ENCODE measurements around the gene CREBBP. TPM values are rescaled to one million over a fixed set of nuclear protein-coding genes. Genes with fewer than 3 reads are reported as not detected.

The CREBBP gene
- total RNA-seq, 4 donors from 2014 or later, result 58.5 to 146 (median 65.6) TPM

- TF ChIP-seq CTCF (IDR thresholded peaks at IDR 0.05), result no peak
- TF ChIP-seq POLR2A (IDR thresholded peaks at IDR 0.05), result no peak
- intact Hi-C loops (cut with DNase I; ENCODE audit: low total_unique reads), result no loop called here
- no peak for DNase-seq
- H3K36me3 ChIP-seq, result no peaks in the 10 kb centered on the region
- H3K9me3 ChIP-seq, result no peaks in the 10 kb centered on the region
- no peaks in the 10 kb centered on the region for H3K27me3 ChIP-seq
- no peak overlapping the region for H3K4me3 ChIP-seq
- H3K27ac ChIP-seq, result no peak overlapping the region
- H3K4me1 ChIP-seq, result no peaks in the 10 kb centered on the region
Measured at GRCh38 chr16:3744018-3744417, 136.5 kb downstream of the CREBBP start.

- H3K4me3 ChIP-seq, result no peak overlapping the region
- no peaks in the 10 kb centered on the region for H3K4me1 ChIP-seq
- no peak for DNase-seq
- no peaks in the 10 kb centered on the region for H3K9me3 ChIP-seq
- H3K27me3 ChIP-seq, result no peaks in the 10 kb centered on the region
- no peaks in the 10 kb centered on the region for H3K36me3 ChIP-seq
- intact Hi-C loops (cut with DNase I; ENCODE audit: low total_unique reads), result no loop called here
- TF ChIP-seq POLR2A (IDR thresholded peaks at IDR 0.05) (no peak), CTCF (IDR thresholded peaks at IDR 0.05) (no peak)
- H3K27ac ChIP-seq, result no peak overlapping the region
Measured at GRCh38 chr16:3740934-3741333, 139.6 kb downstream of the CREBBP start.

GRCh38 chr16:3740186-3740585 lies 140.3 kb downstream of the CREBBP start:
- Histone ChIP-seq H3K27me3 (no peaks in the 10 kb centered on the region), H3K36me3 (no peaks in the 10 kb centered on the region), H3K4me1 (no peaks in the 10 kb centered on the region), H3K9me3 (no peaks in the 10 kb centered on the region), H3K27ac (no peak overlapping the region), H3K4me3 (no peak overlapping the region)
- no peak for DNase-seq
- intact Hi-C loops (cut with DNase I; ENCODE audit: low total_unique reads), result no loop called here
- no peak for TF ChIP-seq CTCF (IDR thresholded peaks at IDR 0.05)

- Histone ChIP-seq H3K4me3 (no peak overlapping the region), H3K9me3 (no peaks in the 10 kb centered on the region), H3K36me3 (no peaks in the 10 kb centered on the region), H3K27ac (no peak overlapping the region), H3K4me1 (no peaks in the 10 kb centered on the region), H3K27me3 (no peaks in the 10 kb centered on the region)
- TF ChIP-seq CTCF (IDR thresholded peaks at IDR 0.05) (no peak), POLR2A (IDR thresholded peaks at IDR 0.05) (no peak)
- intact Hi-C loops (cut with DNase I; ENCODE audit: low total_unique reads), result no loop called here
- DNase-seq, result no peak
Measured at GRCh38 chr16:3739636-3740035, 140.9 kb downstream of the CREBBP start.

GRCh38 chr16:3738541-3738940 lies 142.0 kb downstream of the CREBBP start:
- Histone ChIP-seq H3K4me1 (no peaks in the 10 kb centered on the region), H3K9me3 (no peaks in the 10 kb centered on the region), H3K36me3 (no peaks in the 10 kb centered on the region), H3K27ac (no peak overlapping the region), H3K27me3 (no peaks in the 10 kb centered on the region), H3K4me3 (no peak overlapping the region)
- DNase-seq, result no peak
- TF ChIP-seq POLR2A (IDR thresholded peaks at IDR 0.05), result no peak
- intact Hi-C loops (cut with DNase I; ENCODE audit: low total_unique reads), result no loop called here

- Histone ChIP-seq H3K27me3 (no peaks in the 10 kb centered on the region), H3K4me3 (no peak overlapping the region), H3K4me1 (no peaks in the 10 kb centered on the region), H3K27ac (no peak overlapping the region), H3K9me3 (no peaks in the 10 kb centered on the region), H3K36me3 (no peaks in the 10 kb centered on the region)
- TF ChIP-seq POLR2A (IDR thresholded peaks at IDR 0.05) (no peak), CTCF (IDR thresholded peaks at IDR 0.05) (no peak)
- DNase-seq, result no peak
- intact Hi-C loops (cut with DNase I; ENCODE audit: low total_unique reads), result no loop called here
Measured at GRCh38 chr16:3738128-3738527, 142.4 kb downstream of the CREBBP start.
